Neuronal stem cell (in vitro differentiated cells): ENCODE results near the gene AZGP1.
A peak's percentile ranks its signal among the peaks of the same experiment; 100 is the strongest.

ENCODE experiments used
- DNase-seq: peaks from one replicate; pipeline ENCODE4 v3.0.0-alpha.2; 2013; ENCODE audit warnings: low spot score
- H2AFZ ChIP-seq: one replicate; pipeline ENCODE4 v1.6.1; 2013; ENCODE audit warnings: mild to moderate bottlenecking, low read length, inconsistent platforms
- H2AK5ac ChIP-seq: 2 replicates; pipeline ENCODE4 v1.6.1; 2013; ENCODE audit warnings: low read depth, mild to moderate bottlenecking, inconsistent platforms, low read length, moderate library complexity, mixed read lengths
- H2BK120ac ChIP-seq: 2 replicates; pipeline ENCODE4 v1.6.1; 2013; ENCODE audit warnings: low read depth, mild to moderate bottlenecking, inconsistent platforms, low read length, moderate library complexity, mixed read lengths
- H2BK12ac ChIP-seq: one replicate; pipeline ENCODE4 v1.6.1; 2013; ENCODE audit warnings: low read length, inconsistent platforms
- H2BK15ac ChIP-seq: 2 replicates; pipeline ENCODE4 v1.6.1; 2013; ENCODE audit warnings: mild to moderate bottlenecking, low read length, inconsistent platforms, mixed read lengths
- H2BK5ac ChIP-seq: one replicate; pipeline ENCODE4 v1.6.1; 2013; ENCODE audit warnings: inconsistent platforms, mild to moderate bottlenecking, low read length, moderate library complexity
- H3K14ac ChIP-seq: one replicate; pipeline ENCODE4 v1.6.1; 2013; ENCODE audit warnings: low read length, inconsistent platforms
- H3K18ac ChIP-seq: 2 replicates; pipeline ENCODE4 v1.6.1; 2013; ENCODE audit warnings: low read length, inconsistent platforms
- H3K23ac ChIP-seq: 2 replicates; pipeline ENCODE4 v1.6.1; 2013; ENCODE audit warnings: low read depth, mild to moderate bottlenecking, mixed read lengths, low read length, inconsistent platforms; ENCODE audit not compliant: poor library complexity
- H3K27ac ChIP-seq: replicated peaks from 3 replicates; pipeline ENCODE4 v1.5.1; 2013; ENCODE audit warnings: low read length, inconsistent platforms
- H3K27me3 ChIP-seq, 3 experiments: 2 replicates each; pipeline ENCODE4 v1.6.1; 2013; ENCODE audit warnings: low read length in 3 of 3, mild to moderate bottlenecking in 2 of 3, inconsistent platforms in 1 of 3, low read depth in 1 of 3, mixed read lengths in 1 of 3, moderate library complexity in 1 of 3; ENCODE audit not compliant: control insufficient read depth in 3 of 3, insufficient read depth in 3 of 3
- H3K36me3 ChIP-seq, 2 donors: replicated peaks in 1 of 2; 2 replicates each; pipeline ENCODE4 v1.6.1; 2013; ENCODE audit warnings: low read length in 2 of 2; ENCODE audit not compliant: control insufficient read depth in 2 of 2, insufficient read depth in 2 of 2
- H3K4ac ChIP-seq: 2 replicates; pipeline ENCODE4 v1.6.1; 2013; ENCODE audit warnings: inconsistent platforms, mild to moderate bottlenecking, low read length, moderate library complexity
- H3K4me1 ChIP-seq, 2 donors: 1 replicate in 1 of 2; 2 replicates in 1 of 2; pipeline ENCODE4 v1.6.1; 2013; ENCODE audit warnings: low read length in 2 of 2, low read depth in 1 of 2; ENCODE audit not compliant: control insufficient read depth in 2 of 2, insufficient read depth in 1 of 2
- H3K4me2 ChIP-seq: one replicate; pipeline ENCODE4 v1.6.1; 2013; ENCODE audit warnings: mild to moderate bottlenecking, low read length, inconsistent platforms; ENCODE audit not compliant: insufficient read depth, poor library complexity, severe bottlenecking
- H3K4me3 ChIP-seq, 2 donors: 2 replicates each; pipeline ENCODE4 v1.5.1; 2013; ENCODE audit warnings: low read length in 2 of 2, mild to moderate bottlenecking in 2 of 2, inconsistent platforms in 1 of 2, moderate library complexity in 1 of 2
- H3K79me1 ChIP-seq: one replicate; pipeline ENCODE4 v1.6.1; 2013; ENCODE audit warnings: low read depth, mild to moderate bottlenecking, inconsistent platforms, low read length, moderate library complexity
- H3K9ac ChIP-seq: one replicate; pipeline ENCODE4 v1.6.1; 2013; ENCODE audit warnings: mild to moderate bottlenecking, low read depth, low read length, inconsistent platforms; ENCODE audit not compliant: poor library complexity
- H3K9me3 ChIP-seq, 2 donors: replicated peaks in 1 of 2; 2 replicates each; pipeline versions ENCODE3 to v1.6.1; 2013; ENCODE audit warnings: low read length in 2 of 2, mild to moderate bottlenecking in 2 of 2, inconsistent platforms in 1 of 2, low read depth in 1 of 2, mixed read lengths in 1 of 2, moderate library complexity in 1 of 2; ENCODE audit not compliant: control insufficient read depth in 2 of 2, insufficient read depth in 1 of 2
- H4K8ac ChIP-seq: one replicate; pipeline ENCODE4 v1.6.1; 2013; ENCODE audit warnings: low read depth, mild to moderate bottlenecking, inconsistent platforms, low read length, moderate library complexity
- H4K91ac ChIP-seq: one replicate; pipeline ENCODE4 v1.6.1; 2013; ENCODE audit warnings: low read length, low read depth, mild to moderate bottlenecking, inconsistent platforms; ENCODE audit not compliant: poor library complexity
- WGBS, 2 donors: extraction: QIAGEN DNeasy Blood & Tissue Kit; methylation state at CpG; one replicate each; pipeline ENCODE4 v1.1.7; 2013; ENCODE audit warnings: missing lambda C conversion rate in 2 of 2, mixed read lengths in 1 of 2; ENCODE audit not compliant: insufficient read length in 2 of 2, insufficient replicate concordance in 1 of 2; ENCODE audit errors: extremely low coverage in 2 of 2; 5-methylcytosine and 5-hydroxymethylcytosine counted together

Gene AZGP1

DNA sequence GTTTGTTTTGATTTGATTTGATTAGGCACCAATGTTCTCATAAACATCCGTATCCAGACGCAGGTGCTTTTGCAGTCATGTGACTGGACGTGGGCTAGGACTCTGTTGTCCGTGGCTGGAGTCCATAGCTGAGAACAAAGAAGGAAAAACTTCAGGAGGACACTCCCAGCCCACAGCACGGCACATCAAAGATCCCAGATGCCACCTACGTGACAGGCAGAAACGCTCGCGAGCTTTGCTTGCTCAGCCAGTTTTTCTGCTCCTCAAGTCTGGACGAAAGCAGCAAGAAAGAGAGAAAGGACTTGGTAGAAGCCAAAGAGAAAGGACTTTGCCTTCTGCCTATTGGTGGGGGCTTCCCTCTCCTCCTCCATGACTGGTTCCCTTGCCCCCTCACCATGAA, 32.7 kb upstream of the AZGP1 start:
- Histone ChIP-seq H3K4ac (no peak overlapping the region), H2BK120ac (no peak overlapping the region), H3K9ac (no peak overlapping the region), H4K91ac (no peak overlapping the region), H2BK12ac (no peak overlapping the region), H3K27ac (no peak overlapping the region), H2AK5ac (peak overlapping the region; percentile 56), H2BK5ac (no peak overlapping the region), H3K79me1 (peaks cover under 1% of the 10 kb centered on the region), H3K27me3 (peaks cover 0 to 7% (median 0%) of the 10 kb centered on the region in 3 experiments), H3K36me3 (no peaks in the 10 kb centered on the region), H2BK15ac (no peak overlapping the region), H3K4me3 (no peak overlapping the region), H3K18ac (no peak overlapping the region), H3K14ac (no peak overlapping the region), H3K4me2 (no peak overlapping the region), H2AFZ (peak overlapping the region; percentile 20), H3K9me3 (no peaks in the 10 kb centered on the region), H3K23ac (no peak overlapping the region), H4K8ac (no peak overlapping the region), H3K4me1 (no peaks in the 10 kb centered on the region)
- WGBS, 2 donors, result no CpG with 5 or more reads among the region's 10 CpGs
- no peak for DNase-seq

DNA sequence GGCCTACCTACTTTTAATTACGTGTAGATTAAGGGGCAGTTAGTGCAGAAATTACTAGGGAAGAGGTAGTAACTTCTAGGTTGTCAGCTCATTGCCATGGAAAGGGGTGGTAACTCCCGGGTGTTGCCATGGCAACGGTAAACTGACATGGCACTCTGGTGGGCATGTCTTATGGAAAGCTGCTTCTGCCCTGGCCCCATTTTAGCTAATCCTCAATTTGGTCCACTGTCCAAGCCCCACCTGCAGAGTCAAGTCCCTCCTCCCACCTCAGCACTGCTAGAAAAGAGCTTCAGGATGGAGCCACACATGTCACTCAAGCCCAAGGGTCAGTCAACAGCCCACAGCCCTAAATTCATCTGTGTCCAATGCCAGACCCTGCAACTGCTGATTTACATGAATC, 32.1 kb upstream of the AZGP1 start:
- WGBS, 2 donors, result no CpG with 5 or more reads among the region's 3 CpGs
- Histone ChIP-seq H3K27me3 (peaks cover 0 to 7% (median 0%) of the 10 kb centered on the region in 3 experiments), H4K91ac (no peak overlapping the region), H3K27ac (no peak overlapping the region), H4K8ac (no peak overlapping the region), H3K4me2 (no peak overlapping the region), H2AFZ (no peak overlapping the region), H3K4ac (no peak overlapping the region), H3K4me3 (no peak overlapping the region), H3K9me3 (no peaks in the 10 kb centered on the region), H2BK120ac (no peak overlapping the region), H2BK5ac (no peak overlapping the region), H3K23ac (no peak overlapping the region), H3K9ac (no peak overlapping the region), H2BK12ac (no peak overlapping the region), H3K14ac (no peak overlapping the region), H2BK15ac (no peak overlapping the region), H3K36me3 (no peaks in the 10 kb centered on the region), H2AK5ac (no peak overlapping the region), H3K4me1 (no peaks in the 10 kb centered on the region), H3K79me1 (peaks cover 1% of the 10 kb centered on the region), H3K18ac (no peak overlapping the region)
- no peak for DNase-seq

DNA sequence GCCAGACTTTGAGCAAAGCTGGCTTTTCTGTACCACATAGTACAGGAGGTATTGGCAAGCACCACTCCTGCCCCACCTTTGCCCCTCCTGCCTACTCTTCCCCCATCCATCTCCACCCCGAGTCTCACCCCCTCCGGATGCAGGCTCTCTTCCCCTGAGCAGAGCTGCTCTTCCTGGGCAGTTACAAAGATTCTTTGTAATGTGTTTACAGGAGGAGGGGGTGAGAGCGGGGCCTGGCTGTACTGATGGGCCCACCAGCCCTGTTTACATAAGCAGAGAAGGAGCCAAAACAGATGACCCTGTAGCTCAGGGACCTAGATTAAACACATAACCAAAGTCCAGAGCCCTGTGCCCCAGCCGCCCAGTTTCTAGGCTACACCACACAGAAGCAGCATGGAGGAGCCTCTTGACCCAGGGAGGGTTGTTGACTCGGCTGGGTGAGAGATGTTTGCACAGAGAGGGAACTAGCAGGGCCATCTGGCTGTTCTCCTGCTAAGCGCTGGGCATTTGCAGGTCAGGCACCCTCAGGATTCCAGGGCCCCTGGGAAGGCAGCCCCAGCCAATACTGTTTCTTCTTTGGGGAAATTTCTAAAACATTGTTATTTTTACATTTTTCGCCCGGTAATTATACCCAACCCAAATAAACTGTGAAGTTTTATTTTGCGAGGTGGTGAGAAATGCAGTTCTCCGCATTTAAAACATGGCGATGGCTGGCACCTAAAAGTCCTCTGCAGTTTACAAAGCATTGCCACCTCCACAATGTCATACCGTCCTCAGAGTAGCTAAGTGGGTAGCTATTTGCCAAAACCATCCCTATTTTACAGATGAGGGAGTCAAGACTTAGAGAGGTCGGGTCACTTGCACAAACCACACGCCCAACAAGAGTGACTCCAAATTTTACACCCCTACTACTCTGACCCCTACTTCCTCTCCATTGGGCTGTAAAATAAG, 28.2 kb upstream of the AZGP1 start:
- no peak for DNase-seq
- H4K8ac ChIP-seq, result no peak overlapping the region
- no CpG with 5 or more reads among the region's 14 CpGs for WGBS, 2 donors

DNA sequence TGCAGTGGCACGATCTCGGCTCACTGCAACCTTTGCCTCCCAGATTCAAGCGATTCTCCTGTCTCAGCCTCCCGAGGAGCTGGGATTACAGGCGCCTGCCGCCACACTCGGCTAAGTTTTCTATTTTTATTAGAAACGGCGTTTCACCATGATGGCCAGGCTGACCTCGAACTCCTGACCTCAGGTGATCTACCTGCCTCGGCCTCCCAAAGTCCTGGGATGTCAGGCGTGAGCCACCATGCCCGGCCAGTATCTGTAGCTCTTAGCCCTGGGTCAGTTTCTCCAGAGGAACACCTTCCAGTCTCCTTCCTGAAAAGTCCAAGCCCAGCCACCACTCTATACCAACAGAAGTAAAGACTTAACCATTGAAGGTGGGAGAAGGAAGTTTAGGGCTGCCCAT, 24.4 kb upstream of the AZGP1 start:
- Histone ChIP-seq H4K91ac (no peak overlapping the region), H3K36me3 (no peaks in the 10 kb centered on the region), H3K27me3 (peaks cover 0 to 4% (median 0%) of the 10 kb centered on the region in 3 experiments), H2BK5ac (no peak overlapping the region), H3K79me1 (peaks cover 1% of the 10 kb centered on the region), H3K9me3 (no peaks in the 10 kb centered on the region), H3K27ac (no peak overlapping the region), H3K4me3 (no peak overlapping the region), H2AK5ac (no peak overlapping the region), H3K14ac (no peak overlapping the region), H2AFZ (no peak overlapping the region), H2BK12ac (no peak overlapping the region), H3K4me1 (no peaks in the 10 kb centered on the region), H3K9ac (no peak overlapping the region), H3K4me2 (no peak overlapping the region), H3K23ac (no peak overlapping the region), H3K18ac (no peak overlapping the region), H3K4ac (no peak overlapping the region), H4K8ac (no peak overlapping the region), H2BK15ac (no peak overlapping the region), H2BK120ac (no peak overlapping the region)
- no peak for DNase-seq
- no CpG with 5 or more reads among the region's 13 CpGs for whole genome bisulfite sequencing, 2 donors

More for the DNA sequence above, 28.2 kb upstream of the AZGP1 start:
- Histone ChIP-seq H3K36me3 (no peaks in the 10 kb centered on the region), H3K4me1 (no peaks in the 10 kb centered on the region), H2BK15ac (no peak overlapping the region), H3K27ac (no peak overlapping the region), H2AK5ac (no peak overlapping the region), H3K9me3 (no peaks in the 10 kb centered on the region), H3K9ac (no peak overlapping the region), H3K27me3 (peaks cover 0 to 4% (median 0%) of the 10 kb centered on the region in 3 experiments), H3K4me3 (no peak overlapping the region), H3K18ac (no peak overlapping the region), H3K4ac (no peak overlapping the region), H3K79me1 (peaks cover 1% of the 10 kb centered on the region), H2BK120ac (no peak overlapping the region), H2BK5ac (no peak overlapping the region), H3K23ac (no peak overlapping the region), H3K4me2 (no peak overlapping the region), H2AFZ (peak overlapping the region; percentile 91), H3K14ac (no peak overlapping the region), H4K91ac (no peak overlapping the region), H2BK12ac (no peak overlapping the region)
